ENCODE data around the gene ATP13A1.
"Not testable (repeated sequence)": the region's sequence is repeated elsewhere in the genome, so short reads cannot be mapped to it uniquely, and the experiment has no call there.

ATP13A1 gene

GRCh38 chr19:19674315-19674714 is 10.8 kb upstream of the ATP13A1 start:
- Histone ChIP-seq H3K9me3 (ENCODE audit: control insufficient read depth, low read length) (no peaks in the 10 kb centered on the region), H3K27ac (no peak overlapping the region), H3K4me2 (ENCODE audit: low read length) (no peak overlapping the region), H3K36me3 (ENCODE audit: control insufficient read depth, insufficient read depth, low read length) (no peaks in the 10 kb centered on the region), H3K4me1 (no peaks in the 10 kb centered on the region), H3K9ac (no peak overlapping the region), H3K79me2 (no peaks in the 10 kb centered on the region), H3K27me3 (ENCODE audit: control insufficient read depth, insufficient read depth, low read length) (no peaks in the 10 kb centered on the region), H3K4me3 (ENCODE audit: low read depth, low read length) (no peak overlapping the region), H2AFZ (no peak overlapping the region)
- TF ChIP-seq CTCF (IDR thresholded peaks at IDR 0.05): no peak

GRCh38 chr19:19672816-19673215 is 9.3 kb upstream of the ATP13A1 start:
- no peaks in the 10 kb centered on the region for H3K36me3 ChIP-seq (ENCODE audit: control insufficient read depth, insufficient read depth, low read length)
- no peak for TF ChIP-seq CTCF (IDR thresholded peaks at IDR 0.05)
- no peaks in the 10 kb centered on the region for H3K27me3 ChIP-seq (ENCODE audit: control insufficient read depth, insufficient read depth, low read length)
- no peaks in the 10 kb centered on the region for H3K79me2 ChIP-seq
- no peak overlapping the region for H3K4me2 ChIP-seq (ENCODE audit: low read length)
- no peak overlapping the region for H3K27ac ChIP-seq
- no peak overlapping the region for H2AFZ ChIP-seq
- no peaks in the 10 kb centered on the region for H3K4me1 ChIP-seq
- H3K9me3 ChIP-seq (ENCODE audit: control insufficient read depth, low read length): no peaks in the 10 kb centered on the region
- H3K9ac ChIP-seq: no peak overlapping the region
- H3K4me3 ChIP-seq (ENCODE audit: low read depth, low read length): no peak overlapping the region

DNA sequence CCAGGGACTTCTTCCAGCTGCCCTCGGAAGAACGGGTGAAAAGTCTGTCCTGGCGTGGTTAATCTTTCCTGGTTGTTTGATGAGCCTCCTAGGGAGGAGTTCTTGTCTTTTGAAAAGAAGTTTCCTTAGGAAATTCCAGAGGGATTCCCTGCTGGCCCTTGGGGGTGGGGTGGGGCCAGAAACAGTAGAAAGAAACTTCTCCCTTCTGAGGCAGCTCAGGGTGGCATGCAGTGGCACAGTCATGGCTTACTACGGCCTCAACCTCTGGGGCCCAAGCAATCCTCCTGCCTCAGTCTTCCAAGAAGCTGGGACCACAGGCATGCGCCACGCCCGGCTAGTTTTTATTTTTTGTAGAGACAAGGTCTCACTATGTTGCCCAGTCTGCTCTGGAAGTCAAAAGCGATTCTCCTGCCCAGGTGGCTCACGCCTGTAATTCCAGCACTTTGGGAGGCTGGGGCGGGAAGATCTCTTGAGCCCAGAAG is 6.6 kb upstream of the ATP13A1 start:
- TF ChIP-seq CTCF (IDR thresholded peaks at IDR 0.05): no peak
- H3K27ac ChIP-seq: no peak overlapping the region
- H3K27me3 ChIP-seq (ENCODE audit: control insufficient read depth, insufficient read depth, low read length): no peaks in the 10 kb centered on the region
- H3K4me2 ChIP-seq (ENCODE audit: low read length): peak overlapping the region; percentile 94
- no peak overlapping the region for H2AFZ ChIP-seq
- no peak overlapping the region for H3K9ac ChIP-seq
- H3K36me3 ChIP-seq (ENCODE audit: control insufficient read depth, insufficient read depth, low read length): no peaks in the 10 kb centered on the region
- H3K4me3 ChIP-seq (ENCODE audit: low read depth, low read length): no peak overlapping the region
- no peaks in the 10 kb centered on the region for H3K79me2 ChIP-seq
- H3K4me1 ChIP-seq: no peaks in the 10 kb centered on the region
- no peaks in the 10 kb centered on the region for H3K9me3 ChIP-seq (ENCODE audit: control insufficient read depth, low read length)

DNA sequence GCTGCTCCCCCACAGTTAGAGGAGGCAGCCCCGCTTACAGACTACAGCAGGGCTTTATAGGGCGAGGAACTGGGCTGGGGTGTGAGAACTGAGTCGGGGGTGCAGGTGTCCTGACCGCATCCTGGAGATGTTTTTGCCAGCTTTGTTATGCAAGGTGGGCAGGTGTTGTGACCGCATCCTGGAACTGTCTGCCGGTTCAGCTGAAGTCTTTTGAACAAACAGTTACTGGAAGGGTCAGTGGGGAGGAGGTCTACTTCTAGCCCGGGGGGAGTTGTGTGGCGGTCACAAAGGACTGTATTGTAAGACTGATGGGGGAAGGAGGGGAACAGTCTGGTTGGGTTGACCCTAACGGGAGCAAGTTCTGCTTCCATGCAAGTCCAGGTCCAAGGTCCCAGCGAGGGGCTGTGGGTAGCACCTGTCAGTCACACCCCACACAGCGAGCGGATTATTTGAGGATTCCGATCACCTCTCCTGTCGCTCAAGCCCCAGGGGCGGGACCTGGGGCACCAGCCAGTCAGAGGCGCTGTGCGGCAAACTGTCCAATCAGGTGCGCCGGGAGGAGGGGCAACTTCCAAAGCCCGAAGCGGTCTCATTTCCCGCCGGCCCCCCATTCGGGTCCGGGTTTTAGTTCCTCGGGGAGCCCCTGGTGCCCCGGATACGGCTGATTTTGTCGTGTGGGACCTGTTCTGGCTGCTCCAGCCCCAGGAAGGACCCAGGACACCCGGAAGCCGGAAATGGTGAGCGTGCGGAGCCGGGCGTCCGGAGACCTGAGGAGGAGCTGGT is 4.9 kb upstream of the ATP13A1 start, which contains the start of gene ZNF101:
ZNF101 (plus strand) TSS at position 610 of the 783 bp plus-strand sequence; CDS start at position 735, 125 bp downstream.
- Histone ChIP-seq H3K27me3 (ENCODE audit: control insufficient read depth, insufficient read depth, low read length) (no peaks in the 10 kb centered on the region), H3K27ac (peak within 1 kb of the TSS; percentile 65), H2AFZ (peak within 1 kb of the TSS; percentile 95), H3K4me1 (no peaks in the 10 kb centered on the region), H3K79me2 (no peaks in the 10 kb centered on the region), H3K4me3 (ENCODE audit: low read depth, low read length) (peak within 1 kb of the TSS; percentile 87), H3K36me3 (ENCODE audit: control insufficient read depth, insufficient read depth, low read length) (no peaks in the 10 kb centered on the region), H3K4me2 (ENCODE audit: low read length) (peak within 1 kb of the TSS; percentile 94), H3K9ac (peak within 1 kb of the TSS; percentile 38), H3K9me3 (ENCODE audit: control insufficient read depth, low read length) (no peaks in the 10 kb centered on the region)
- TF ChIP-seq CTCF (IDR thresholded peaks at IDR 0.05): no peak

- H3K36me3 ChIP-seq (ENCODE audit: control insufficient read depth, insufficient read depth, low read length); H3K27ac ChIP-seq; H3K9ac ChIP-seq; H3K79me2 ChIP-seq; H3K4me3 ChIP-seq (ENCODE audit: low read depth, low read length); H3K4me2 ChIP-seq (ENCODE audit: low read length); H3K27me3 ChIP-seq (ENCODE audit: control insufficient read depth, insufficient read depth, low read length); H3K4me1 ChIP-seq; H2AFZ ChIP-seq; H3K9me3 ChIP-seq (ENCODE audit: control insufficient read depth, low read length): not testable (repeated sequence)
These were observed 2.0 kb upstream of the ATP13A1 start for GRCh38 chr19:19665420-19665948.

Measured in parathyroid adenoma (tissue), 2 donors.